Ovary (tissue), 3 donors: ENCODE results near the gene NR0B2.

ENCODE experiments used
- CTCF ChIP-seq, 3 donors: fragments of 450-650 bp in 2 of 3; fragments of 200-600 bp in 1 of 3; IDR thresholded peaks; one replicate each; pipeline versions ENCODE4 v1.5.1 to v1.8.0; 2016 to 2022; ENCODE audit warnings: antibody characterized with exemption in 3 of 3, mild to moderate bottlenecking in 1 of 3
- EP300 ChIP-seq: sonication (generic); formaldehyde crosslinking; IDR thresholded peaks from one replicate; pipeline ENCODE4 v1.6.1; 2017; ENCODE audit warnings: antibody characterized with exemption
- POLR2A ChIP-seq: fragments of 450-650 bp; IDR thresholded peaks from one replicate; pipeline ENCODE4 v1.6.1; 2017; ENCODE audit warnings: antibody characterized with exemption, mild to moderate bottlenecking, moderate library complexity
- donor health status: DM: no; HTN: no; CAD: no.

GRCh38 chr1:26889551-26890466, 24.0 kb downstream of the NR0B2 start, which contains the start of gene GPN2:
- no peak for TF ChIP-seq CTCF (IDR thresholded peaks at IDR 0.05)
- TF ChIP-seq POLR2A: peak; percentile 52
- no peak for TF ChIP-seq EP300
